CD4-positive, alpha-beta T cell treated with Interleukin-15 for 1 hour (primary cell): ENCODE data around the gene FREM1.
"Not testable (repeated sequence)": the region's sequence is repeated elsewhere in the genome, so short reads cannot be mapped to it uniquely, and the experiment has no call there.

ENCODE experiments used
- DNase-seq: peaks from one replicate; pipeline ENCODE4 v3.0.0-alpha.2; 2020

The FREM1 gene, protein sequence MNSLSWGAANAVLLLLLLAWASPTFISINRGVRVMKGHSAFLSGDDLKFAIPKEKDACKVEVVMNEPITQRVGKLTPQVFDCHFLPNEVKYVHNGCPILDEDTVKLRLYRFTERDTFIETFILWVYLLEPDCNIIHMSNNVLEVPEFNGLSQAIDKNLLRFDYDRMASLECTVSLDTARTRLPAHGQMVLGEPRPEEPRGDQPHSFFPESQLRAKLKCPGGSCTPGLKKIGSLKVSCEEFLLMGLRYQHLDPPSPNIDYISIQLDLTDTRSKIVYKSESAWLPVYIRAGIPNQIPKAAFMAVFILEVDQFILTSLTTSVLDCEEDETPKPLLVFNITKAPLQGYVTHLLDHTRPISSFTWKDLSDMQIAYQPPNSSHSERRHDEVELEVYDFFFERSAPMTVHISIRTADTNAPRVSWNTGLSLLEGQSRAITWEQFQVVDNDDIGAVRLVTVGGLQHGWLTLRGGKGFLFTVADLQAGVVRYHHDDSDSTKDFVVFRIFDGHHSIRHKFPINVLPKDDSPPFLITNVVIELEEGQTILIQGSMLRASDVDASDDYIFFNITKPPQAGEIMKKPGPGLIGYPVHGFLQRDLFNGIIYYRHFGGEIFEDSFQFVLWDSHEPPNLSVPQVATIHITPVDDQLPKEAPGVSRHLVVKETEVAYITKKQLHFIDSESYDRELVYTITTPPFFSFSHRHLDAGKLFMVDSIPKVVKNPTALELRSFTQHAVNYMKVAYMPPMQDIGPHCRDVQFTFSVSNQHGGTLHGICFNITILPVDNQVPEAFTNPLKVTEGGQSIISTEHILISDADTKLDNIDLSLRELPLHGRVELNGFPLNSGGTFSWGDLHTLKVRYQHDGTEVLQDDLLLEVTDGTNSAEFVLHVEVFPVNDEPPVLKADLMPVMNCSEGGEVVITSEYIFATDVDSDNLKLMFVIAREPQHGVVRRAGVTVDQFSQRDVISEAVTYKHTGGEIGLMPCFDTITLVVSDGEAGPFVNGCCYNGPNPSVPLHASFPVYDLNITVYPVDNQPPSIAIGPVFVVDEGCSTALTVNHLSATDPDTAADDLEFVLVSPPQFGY (N-terminal part only)

GRCh38 chr9:14909961-14910805 is at the start of gene FREM1:
Gene FREM1, minus strand, starts transcription at chr9:14910428. Its CDS starts 41,451 bp downstream, at chr9:14868977.
- no peak for DNase-seq

DNA sequence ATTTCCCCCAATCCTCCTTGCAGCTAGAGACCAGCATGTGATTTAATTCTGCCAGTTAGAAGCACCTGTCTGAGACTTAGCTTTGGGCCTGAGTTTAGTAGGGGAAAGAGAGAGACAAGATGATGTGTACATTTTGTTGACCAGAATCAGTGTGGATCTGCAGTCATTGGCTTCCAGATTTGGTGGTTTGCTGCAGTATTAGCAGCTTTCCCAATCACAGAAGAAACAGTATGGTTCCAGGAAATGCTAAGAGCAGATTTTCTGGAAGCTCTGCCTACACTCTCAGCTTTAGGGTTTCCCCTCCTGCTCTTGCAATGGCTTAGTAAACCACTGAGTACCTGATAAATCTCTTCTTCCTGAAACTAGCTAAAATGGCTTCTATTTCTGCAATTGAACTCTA is 48.8 kb upstream of the FREM1 start:
- DNase-seq = no peak

- no peak for DNase-seq
Measured at GRCh38 chr9:14957109-14957508, 46.9 kb upstream of the FREM1 start.

- DNase-seq = no peak
Measured at GRCh38 chr9:14956208-14956607, 46.0 kb upstream of the FREM1 start.

- DNase-seq = no peak
Measured at GRCh38 chr9:14945351-14945750, 35.1 kb upstream of the FREM1 start.

- DNase-seq = no peak
Measured at GRCh38 chr9:14941501-14942405, 31.5 kb upstream of the FREM1 start.

DNA sequence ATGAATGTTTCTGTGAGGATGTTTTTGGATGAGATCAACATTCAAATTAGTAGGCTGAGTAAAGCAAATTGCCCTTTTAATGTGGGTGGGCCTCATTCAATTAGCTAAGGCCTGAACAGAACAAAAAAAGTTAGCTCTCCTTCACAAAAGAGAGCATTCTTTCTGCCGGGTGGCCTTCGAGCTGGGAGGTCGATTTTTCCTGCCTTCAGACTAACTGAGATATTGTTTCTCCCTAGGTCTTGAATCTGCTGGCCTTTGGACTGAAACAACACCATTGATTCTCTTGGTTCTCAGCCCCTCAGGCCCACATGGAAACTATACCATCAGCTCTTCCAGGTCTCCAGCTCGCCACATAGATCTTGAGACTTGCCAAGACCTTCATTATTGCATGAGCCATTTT is 29.1 kb upstream of the FREM1 start:
- no peak for DNase-seq

GRCh38 chr9:14937216-14937615 is 27.0 kb upstream of the FREM1 start:
- no peak for DNase-seq

DNA sequence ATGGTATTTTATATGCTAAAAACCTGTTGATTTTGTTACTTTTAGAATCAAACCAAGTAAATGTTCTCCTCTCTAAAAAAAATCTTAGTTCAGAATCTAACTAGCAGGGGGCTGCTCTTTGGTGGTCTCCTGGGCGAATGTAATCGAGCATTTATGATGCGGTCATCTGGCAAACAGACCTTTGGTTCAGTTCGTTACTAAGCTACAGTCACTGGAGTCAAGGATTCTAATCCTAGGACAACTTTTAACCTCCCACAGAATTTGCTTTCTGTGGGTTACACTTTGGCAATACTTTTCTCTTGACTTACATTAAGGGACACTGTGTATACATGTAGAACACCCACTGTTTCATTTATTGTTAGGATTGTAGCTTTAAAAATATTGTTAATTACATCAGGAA is 26.3 kb upstream of the FREM1 start:
- DNase-seq = no peak

GRCh38 chr9:14935964-14936363 is 25.7 kb upstream of the FREM1 start:
- no peak for DNase-seq

- no peak for DNase-seq
Measured at GRCh38 chr9:14935106-14935751, 25.0 kb upstream of the FREM1 start.

- no peak for DNase-seq
Measured at GRCh38 chr9:14932641-14933040, 22.4 kb upstream of the FREM1 start.

DNA sequence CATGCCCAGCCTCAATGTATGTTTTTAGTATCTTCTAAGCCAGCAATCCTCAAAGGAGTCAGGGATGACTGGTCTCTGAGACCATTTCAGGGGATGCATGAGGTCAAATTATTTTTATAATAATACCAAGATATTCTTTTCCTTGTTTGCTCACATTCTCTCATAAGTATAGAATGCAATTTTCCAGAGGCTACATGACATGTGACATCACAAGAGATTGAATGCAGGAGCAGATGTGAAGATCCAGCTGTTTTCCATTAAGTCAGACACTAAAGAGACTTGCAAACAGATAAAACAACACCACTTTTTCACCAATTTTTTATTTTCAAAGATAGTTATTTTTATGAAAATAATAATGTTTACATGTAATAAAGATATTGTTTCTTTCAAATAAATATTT is 22.0 kb upstream of the FREM1 start:
- no peak for DNase-seq

GRCh38 chr9:14926941-14927624 is 16.9 kb upstream of the FREM1 start:
- no peak for DNase-seq

- DNase-seq = no peak
Measured at GRCh38 chr9:14924230-14925219, 14.3 kb upstream of the FREM1 start.

- no peak for DNase-seq
Measured at GRCh38 chr9:14923701-14924100, 13.5 kb upstream of the FREM1 start.

DNA sequence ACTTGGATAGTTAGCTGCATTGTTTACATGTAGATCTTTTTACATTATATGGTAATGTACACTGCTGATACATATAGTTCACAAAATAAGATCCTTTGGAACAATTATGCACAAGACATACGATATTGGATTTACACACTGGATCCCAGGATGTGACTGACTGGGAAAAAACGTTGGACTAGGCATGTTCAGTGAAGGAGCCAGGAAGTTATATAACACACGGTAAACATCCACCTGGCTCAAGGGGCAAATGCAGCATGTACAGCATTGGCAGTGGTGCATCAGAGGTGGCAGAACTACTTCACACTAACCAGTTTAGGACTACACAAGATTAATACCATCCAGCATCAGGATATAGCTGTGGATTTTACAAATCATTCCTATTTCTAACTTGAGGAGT is 10.6 kb upstream of the FREM1 start:
- not testable (repeated sequence) for DNase-seq

DNA sequence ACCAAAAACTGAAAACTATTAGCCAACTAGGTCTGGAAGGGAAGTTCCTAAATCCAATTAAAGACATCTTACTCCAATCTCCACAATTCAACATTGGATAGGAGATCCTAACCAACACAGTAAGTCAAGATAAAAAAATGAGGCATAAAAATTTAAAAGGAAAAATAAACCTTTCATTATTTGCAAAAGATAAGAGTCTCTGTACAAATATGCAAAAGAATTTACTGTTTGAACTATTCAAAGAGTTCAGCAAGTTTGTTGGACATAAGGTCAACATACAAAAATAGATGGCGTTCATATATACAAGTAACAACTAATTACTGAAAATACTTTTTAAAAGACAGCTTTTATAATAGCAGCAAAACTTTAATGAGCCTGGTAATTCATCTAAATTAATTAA is 3.1 kb upstream of the FREM1 start:
- DNase-seq = no peak

DNA sequence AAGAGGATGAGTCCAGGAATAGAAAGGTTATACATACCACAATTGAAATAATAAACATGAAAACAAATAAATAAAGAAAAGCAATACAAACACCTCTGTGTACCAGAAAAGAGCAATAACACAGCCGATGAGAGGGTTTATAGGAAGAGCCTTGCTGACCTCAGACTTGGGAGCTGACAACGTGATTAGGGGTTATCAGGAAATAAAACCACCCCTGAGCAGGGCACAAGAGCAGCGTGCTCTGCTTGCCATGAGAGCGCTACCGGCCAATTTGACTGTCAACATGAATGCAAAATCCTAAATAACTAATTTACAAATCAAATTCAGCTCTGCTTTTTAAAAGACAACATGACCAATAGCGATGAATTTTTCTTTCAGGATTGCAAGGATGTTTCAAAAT is 2.6 kb upstream of the FREM1 start:
- DNase-seq = no peak
